ENCODE data around the gene NRXN3. TPM values are rescaled to one million over a fixed set of nuclear protein-coding genes. Genes with fewer than 3 reads are reported as not detected.

NRXN3 gene
- total and polyA plus RNA-seq, 4 donors, result 1.4 to 8.3 (median 4.4) TPM

DNA sequence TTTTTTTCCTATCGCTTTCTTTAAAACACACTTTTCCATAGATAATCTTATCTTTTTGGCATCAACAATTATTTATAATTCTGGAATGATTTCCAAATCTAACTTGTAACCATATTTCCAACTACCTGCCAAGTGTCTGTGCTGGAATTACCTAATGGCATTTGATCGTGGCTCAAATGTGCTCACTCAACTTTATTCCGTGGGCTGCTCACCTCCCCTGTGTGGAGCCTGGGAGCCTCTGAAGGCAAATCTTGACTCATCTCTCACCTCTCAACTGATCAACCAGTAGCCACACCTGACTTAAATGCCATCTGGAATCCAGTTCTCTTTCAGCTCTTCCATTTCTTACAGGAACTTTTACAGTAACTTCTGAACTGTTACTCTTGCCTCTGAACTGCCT is 1432.6 kb downstream of the NRXN3 start:
- DNase-seq, result peak in 1 of 3 donors; percentile 7
- 70 to 75% methylated on average over 3 of the region's 3 CpGs for WGBS, 2 donors
- no peak overlapping the region for H3K9ac ChIP-seq (ENCODE audit: insufficient read depth in 1 of 2, low read length in 2 of 2)
- H3K4me1 ChIP-seq (ENCODE audit: control insufficient read depth in 5 of 5, insufficient read depth in 5 of 5, low read length in 5 of 5), result peaks cover 0 to 35% (median 6%) of the 10 kb centered on the region in 5 donors
- H3K27ac ChIP-seq (ENCODE audit: low read depth in 1 of 2, low read length in 1 of 2), result no peak overlapping the region
- no peak overlapping the region for H3K4me3 ChIP-seq
- no peak for TF ChIP-seq CTCF (IDR thresholded peaks at IDR 0.05; ENCODE audit: control extremely low read depth, extremely low read depth)
- H3K36me3 ChIP-seq (ENCODE audit: control insufficient read depth in 4 of 4, insufficient read depth in 4 of 4, low read length in 4 of 4), result no peaks in the 10 kb centered on the region
- no peaks in the 10 kb centered on the region for H3K9me3 ChIP-seq (ENCODE audit: control insufficient read depth in 4 of 4, insufficient read depth in 3 of 4, low read length in 3 of 4)
- H3K27me3 ChIP-seq (ENCODE audit: control insufficient read depth in 3 of 3, insufficient read depth in 3 of 3, low read length in 2 of 3), result no peaks in the 10 kb centered on the region
- no peak for ATAC-seq (ENCODE audit: insufficient read depth, low FRiP score)

DNA sequence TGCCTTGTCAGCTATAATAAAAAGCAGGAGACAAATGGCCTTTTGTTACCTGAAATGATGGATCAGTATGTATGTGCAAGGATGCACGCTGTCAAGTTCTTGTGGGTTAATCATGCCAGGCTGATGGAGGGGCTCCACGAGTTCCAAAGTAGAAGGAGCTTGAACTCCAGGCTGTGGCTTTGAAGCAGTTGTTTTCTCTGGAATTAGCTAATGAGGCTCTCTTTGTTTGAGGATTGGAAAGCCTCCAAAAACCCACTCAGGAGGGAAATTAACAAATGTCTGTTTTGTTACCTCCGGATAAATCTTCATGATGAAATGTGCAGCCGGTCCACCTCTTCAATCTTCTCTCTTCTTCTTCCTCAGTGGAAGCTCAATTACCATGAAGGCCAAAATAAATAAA is 1435.7 kb downstream of the NRXN3 start:
- no peak overlapping the region for H3K27ac ChIP-seq (ENCODE audit: low read depth in 1 of 2, low read length in 1 of 2)
- 44 to 62% methylated on average over 4 of the region's 4 CpGs for WGBS, 2 donors
- TF ChIP-seq CTCF (IDR thresholded peaks at IDR 0.05; ENCODE audit: control extremely low read depth, extremely low read depth), result no peak
- H3K9me3 ChIP-seq (ENCODE audit: control insufficient read depth in 4 of 4, insufficient read depth in 3 of 4, low read length in 3 of 4), result no peaks in the 10 kb centered on the region
- H3K4me1 ChIP-seq (ENCODE audit: control insufficient read depth in 5 of 5, insufficient read depth in 5 of 5, low read length in 5 of 5), result peaks cover 0 to 32% (median 6%) of the 10 kb centered on the region in 5 donors
- H3K27me3 ChIP-seq (ENCODE audit: control insufficient read depth in 3 of 3, insufficient read depth in 3 of 3, low read length in 2 of 3), result no peaks in the 10 kb centered on the region
- no peaks in the 10 kb centered on the region for H3K36me3 ChIP-seq (ENCODE audit: control insufficient read depth in 4 of 4, insufficient read depth in 4 of 4, low read length in 4 of 4)
- peak in 1 of 3 donors; percentile 25 for DNase-seq
- H3K4me3 ChIP-seq, result no peak overlapping the region
- no peak for ATAC-seq (ENCODE audit: insufficient read depth, low FRiP score)
- no peak overlapping the region for H3K9ac ChIP-seq (ENCODE audit: insufficient read depth in 1 of 2, low read length in 2 of 2)

- peaks cover 0 to 10% (median 2%) of the 10 kb centered on the region in 5 donors for H3K4me1 ChIP-seq (ENCODE audit: control insufficient read depth in 5 of 5, insufficient read depth in 5 of 5, low read length in 5 of 5)
- no peak overlapping the region for H3K4me3 ChIP-seq
- H3K27me3 ChIP-seq (ENCODE audit: control insufficient read depth in 3 of 3, insufficient read depth in 3 of 3, low read length in 2 of 3), result no peaks in the 10 kb centered on the region
- H3K27ac ChIP-seq (ENCODE audit: low read depth in 1 of 2, low read length in 1 of 2), result no peak overlapping the region
- WGBS, 2 donors, result 83 to 89% methylated on average over 3 of the region's 3 CpGs
- H3K9me3 ChIP-seq (ENCODE audit: control insufficient read depth in 4 of 4, insufficient read depth in 3 of 4, low read length in 3 of 4), result no peaks in the 10 kb centered on the region
- DNase-seq, result no peak
- no peak for ATAC-seq (ENCODE audit: insufficient read depth, low FRiP score)
- TF ChIP-seq CTCF (IDR thresholded peaks at IDR 0.05; ENCODE audit: control extremely low read depth, extremely low read depth), result no peak
- peak overlapping the region in 1 of 2 donors; percentile 32 for H3K9ac ChIP-seq (ENCODE audit: insufficient read depth in 1 of 2, low read length in 2 of 2)
- H3K36me3 ChIP-seq (ENCODE audit: control insufficient read depth in 4 of 4, insufficient read depth in 4 of 4, low read length in 4 of 4), result no peaks in the 10 kb centered on the region
Observed at GRCh38 chr14:79608446-79608845, 1438.3 kb downstream of the NRXN3 start.

DNA sequence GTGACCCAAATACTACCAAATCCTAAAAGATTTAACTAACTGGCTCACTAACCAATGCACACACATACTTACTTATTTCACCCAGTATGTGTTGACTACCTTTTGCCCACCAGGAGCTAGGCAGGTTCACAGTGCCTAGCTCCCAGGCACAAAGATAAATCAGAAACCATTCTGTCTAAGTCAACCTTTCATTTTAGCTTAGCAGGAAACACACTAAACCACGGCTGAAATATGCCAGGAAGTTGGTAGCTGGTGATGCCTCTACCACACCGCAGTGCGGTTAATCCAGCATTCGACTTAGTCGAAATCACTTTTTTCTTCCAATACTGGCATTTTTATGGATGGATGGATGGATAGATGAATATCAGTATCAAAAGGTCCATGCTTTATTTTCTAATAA is 1443.5 kb downstream of the NRXN3 start:
- Histone ChIP-seq H3K4me1 (ENCODE audit: control insufficient read depth in 5 of 5, insufficient read depth in 5 of 5, low read length in 5 of 5) (no peaks in the 10 kb centered on the region), H3K27ac (ENCODE audit: low read depth in 1 of 2, low read length in 1 of 2) (no peak overlapping the region), H3K9me3 (ENCODE audit: control insufficient read depth in 4 of 4, insufficient read depth in 3 of 4, low read length in 3 of 4) (no peaks in the 10 kb centered on the region), H3K4me3 (no peak overlapping the region), H3K9ac (ENCODE audit: insufficient read depth in 1 of 2, low read length in 2 of 2) (no peak overlapping the region), H3K36me3 (ENCODE audit: control insufficient read depth in 4 of 4, insufficient read depth in 4 of 4, low read length in 4 of 4) (no peaks in the 10 kb centered on the region), H3K27me3 (ENCODE audit: control insufficient read depth in 3 of 3, insufficient read depth in 3 of 3, low read length in 2 of 3) (no peaks in the 10 kb centered on the region)
- DNase-seq (no peak), ATAC-seq (ENCODE audit: insufficient read depth, low FRiP score) (no peak)
- 41 to 57% methylated on average over 5 of the region's 5 CpGs for WGBS, 2 donors
- no peak for TF ChIP-seq CTCF (IDR thresholded peaks at IDR 0.05; ENCODE audit: control extremely low read depth, extremely low read depth)

Measured in lung (tissue), 12 donors.